Mucosa of descending colon (tissue), 3 donors: ENCODE measurements around the gene GOLGA2. TPM values are rescaled to one million over a fixed set of nuclear protein-coding genes. Genes with fewer than 3 reads are reported as not detected.

Experiments
- ATAC-seq: fragments of 200-7000 bp; cut with Tn5 transposase; one replicate; pipeline ENCODE4 v1.9.1; 2020; ENCODE audit warnings: mild to moderate bottlenecking, moderate library complexity
- DNase-seq, 3 donors: peaks; one replicate each; pipeline ENCODE4 v3.0.0-alpha.2; 2020
- H3K36me3 ChIP-seq: fragments of 200-600 bp; one replicate; pipeline ENCODE4 v1.8.0; 2021; ENCODE audit warnings: low read depth, mild to moderate bottlenecking
- H3K4me1 ChIP-seq: fragments of 200-600 bp; one replicate; pipeline ENCODE4 v1.8.0; 2021; ENCODE audit warnings: low read depth, mild to moderate bottlenecking
- H3K4me3 ChIP-seq: fragments of 200-600 bp; one replicate; pipeline ENCODE4 v1.8.0; 2021; ENCODE audit warnings: mild to moderate bottlenecking
- H3K9me3 ChIP-seq: fragments of 200-600 bp; one replicate; pipeline ENCODE4 v1.8.0; 2021; ENCODE audit warnings: mild to moderate bottlenecking
- intact Hi-C, 2 donors: fragments of 100-400 bp; cut with DNase I in 1 of 2; cut with micrococcal nuclease in 1 of 2; formaldehyde crosslinking; loops; one replicate each; pipeline versions ENCODE4 v1.11.0 to v1.11.1; 2022; cut with DNase I, micrococcal nuclease
- total RNA-seq, 3 donors: library from RNA; stranded (reverse); fragmentation: NEBNext Ultra II Directional in 2 of 3; extraction: Animal tissue kit (Norgen Biotek cat#: 25700) in 2 of 3; gene quantifications; one replicate each; pipeline versions ENCODE4 v1.2.1 to v1.2.4, GENCODE V29; 2021 to 2023
- TF ChIP-seq, protein P1 (sequence below): fragments of 200-600 bp; IDR thresholded peaks from one replicate; pipeline ENCODE4 v1.8.0; 2022; ENCODE audit warnings: antibody characterized with exemption, mild to moderate bottlenecking
- donor health status: DM: no; HTN: no; CAD: no; lungs with moderate emphysema.
- donor health status: DM: no; HTN: no; CAD: no.
- donor health status: DM: no; HTN: yes; CAD: no.

The GOLGA2 gene
- total RNA-seq, 3 donors from 2014 or later, result 90.3 to 118 (median 96.5) TPM

DNA sequence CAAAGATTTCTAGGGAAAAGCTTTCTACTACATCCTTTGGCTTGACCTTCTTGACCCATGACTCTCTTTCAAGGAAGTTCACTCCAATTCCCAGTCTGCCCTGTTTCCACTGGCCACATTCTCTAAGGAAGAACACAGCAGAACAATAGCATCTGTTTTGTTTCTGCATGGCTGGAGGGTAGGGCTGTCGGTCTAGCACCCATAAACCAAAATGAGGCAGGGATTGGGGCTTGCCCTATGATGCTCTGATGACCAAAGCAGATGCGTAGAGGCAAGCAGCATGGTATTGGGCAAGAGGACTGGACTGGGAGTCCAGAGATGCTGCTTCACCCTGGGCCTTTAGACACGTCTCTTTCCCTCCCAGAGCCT is 24.1 kb downstream of the GOLGA2 start:
- Histone ChIP-seq H3K9me3 (no peaks in the 10 kb centered on the region), H3K4me3 (no peak overlapping the region), H3K4me1 (peaks cover 9% of the 10 kb centered on the region), H3K36me3 (no peaks in the 10 kb centered on the region)
- ATAC-seq (no peak), DNase-seq (no peak)
- intact Hi-C loops, result no loop called here
- TF ChIP-seq, protein P1, sequence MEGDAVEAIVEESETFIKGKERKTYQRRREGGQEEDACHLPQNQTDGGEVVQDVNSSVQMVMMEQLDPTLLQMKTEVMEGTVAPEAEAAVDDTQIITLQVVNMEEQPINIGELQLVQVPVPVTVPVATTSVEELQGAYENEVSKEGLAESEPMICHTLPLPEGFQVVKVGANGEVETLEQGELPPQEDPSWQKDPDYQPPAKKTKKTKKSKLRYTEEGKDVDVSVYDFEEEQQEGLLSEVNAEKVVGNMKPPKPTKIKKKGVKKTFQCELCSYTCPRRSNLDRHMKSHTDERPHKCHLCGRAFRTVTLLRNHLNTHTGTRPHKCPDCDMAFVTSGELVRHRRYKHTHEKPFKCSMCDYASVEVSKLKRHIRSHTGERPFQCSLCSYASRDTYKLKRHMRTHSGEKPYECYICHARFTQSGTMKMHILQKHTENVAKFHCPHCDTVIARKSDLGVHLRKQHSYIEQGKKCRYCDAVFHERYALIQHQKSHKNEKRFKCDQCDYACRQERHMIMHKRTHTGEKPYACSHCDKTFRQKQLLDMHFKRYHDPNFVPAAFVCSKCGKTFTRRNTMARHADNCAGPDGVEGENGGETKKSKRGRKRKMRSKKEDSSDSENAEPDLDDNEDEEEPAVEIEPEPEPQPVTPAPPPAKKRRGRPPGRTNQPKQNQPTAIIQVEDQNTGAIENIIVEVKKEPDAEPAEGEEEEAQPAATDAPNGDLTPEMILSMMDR, result no peak

DNA sequence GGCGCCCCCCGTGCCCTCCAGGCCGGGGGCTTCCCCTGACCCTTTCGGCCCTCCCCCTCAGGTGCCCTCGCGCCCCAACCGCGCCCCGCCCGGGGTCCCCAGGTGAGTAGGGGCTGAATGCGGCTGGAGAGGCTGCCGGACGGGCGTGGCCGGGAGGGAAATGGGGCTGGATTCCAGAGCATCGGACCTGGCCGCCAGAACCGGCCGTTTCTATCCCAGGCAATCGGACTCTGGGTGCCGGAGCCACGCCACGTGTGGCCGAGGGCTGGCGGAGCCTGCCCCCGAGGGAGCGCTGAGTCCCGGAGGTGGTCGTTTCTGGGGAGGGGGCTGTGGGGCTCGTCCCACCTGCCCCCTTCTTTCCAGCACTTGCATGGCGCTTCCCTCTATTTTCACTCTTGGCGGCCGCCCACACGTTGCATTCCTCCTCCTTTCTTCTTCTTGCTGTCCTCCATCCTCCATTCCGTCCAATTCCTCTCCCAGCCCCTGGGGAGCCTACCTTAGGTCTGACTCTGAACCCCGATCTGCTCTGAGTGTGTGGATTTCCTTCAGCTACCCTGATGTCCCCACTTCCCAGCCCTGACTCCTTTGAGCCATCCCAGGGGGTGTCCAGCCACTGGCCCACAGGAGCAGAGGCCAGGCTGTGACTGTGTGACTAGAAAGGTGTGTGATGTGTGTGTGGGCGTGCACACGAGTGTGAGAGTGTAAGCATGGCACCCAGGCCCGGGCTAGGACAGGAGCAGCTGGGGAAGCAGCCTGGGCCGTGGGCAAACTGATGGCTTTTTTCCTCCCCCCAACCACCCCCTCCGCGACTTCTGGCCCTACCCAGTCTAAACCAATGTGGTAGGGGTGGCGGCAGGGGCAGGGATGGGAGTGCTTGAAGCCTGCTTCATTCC is 24.7 kb downstream of the GOLGA2 start:
- peak; percentile 2 for ATAC-seq
- Histone ChIP-seq H3K4me3 (no peak overlapping the region), H3K4me1 (peaks cover 9% of the 10 kb centered on the region), H3K36me3 (no peaks in the 10 kb centered on the region), H3K9me3 (no peaks in the 10 kb centered on the region)
- DNase-seq, result no peak
- intact Hi-C loops, result no loop called here
- TF ChIP-seq, protein P1, result no peak

DNA sequence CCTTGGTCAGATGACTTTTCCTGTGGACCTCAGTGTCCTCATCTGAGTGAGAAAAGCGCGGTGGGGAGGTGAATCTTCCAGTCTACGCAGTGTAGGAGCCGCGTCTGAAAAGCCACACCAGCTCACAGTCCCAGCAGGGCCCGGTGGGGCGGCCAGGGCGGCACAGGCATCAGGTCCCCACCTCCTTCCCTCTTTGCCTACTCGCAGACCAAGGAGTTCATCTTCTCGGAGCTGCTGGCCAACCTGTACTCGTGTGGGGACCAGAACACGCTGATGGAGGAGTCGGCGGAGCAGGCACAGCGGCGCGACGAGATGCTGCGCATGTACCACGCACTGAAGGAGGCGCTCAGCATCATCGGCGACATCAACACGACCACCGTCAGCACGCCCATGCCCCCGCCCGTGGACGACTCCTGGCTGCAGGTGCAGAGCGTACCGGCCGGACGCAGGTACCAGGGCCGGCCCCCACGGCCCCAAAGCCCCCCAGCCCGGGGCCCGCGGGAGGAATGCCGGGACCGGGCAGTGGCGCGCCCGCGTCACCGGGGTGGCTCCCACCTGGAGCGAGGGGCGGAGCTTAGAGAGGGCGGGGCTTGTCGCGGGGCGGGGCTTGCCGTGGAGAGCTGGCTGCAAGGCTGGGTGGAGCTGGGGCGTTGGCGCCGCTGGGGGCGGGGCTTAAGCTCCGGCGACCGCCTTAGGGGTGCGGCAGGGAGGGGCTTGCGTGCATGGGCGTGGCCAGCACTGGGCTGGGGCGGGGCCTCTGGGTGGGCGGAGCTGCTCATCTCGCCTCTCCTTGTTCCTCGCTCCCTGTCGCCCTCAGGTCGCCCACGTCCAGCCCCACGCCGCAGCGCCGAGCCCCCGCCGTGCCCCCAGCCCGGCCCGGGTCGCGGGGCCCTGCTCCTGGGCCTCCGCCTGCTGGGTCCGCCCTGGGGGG is 25.6 kb downstream of the GOLGA2 start:
- ATAC-seq (peak; percentile 98), DNase-seq (peak; percentile 98 to 100 (median 100))
- intact Hi-C loops, result no loop called here
- Histone ChIP-seq H3K4me1 (peaks cover 9% of the 10 kb centered on the region), H3K9me3 (no peaks in the 10 kb centered on the region), H3K36me3 (no peaks in the 10 kb centered on the region), H3K4me3 (no peak overlapping the region)
- TF ChIP-seq, protein P1, result no peak

DNA sequence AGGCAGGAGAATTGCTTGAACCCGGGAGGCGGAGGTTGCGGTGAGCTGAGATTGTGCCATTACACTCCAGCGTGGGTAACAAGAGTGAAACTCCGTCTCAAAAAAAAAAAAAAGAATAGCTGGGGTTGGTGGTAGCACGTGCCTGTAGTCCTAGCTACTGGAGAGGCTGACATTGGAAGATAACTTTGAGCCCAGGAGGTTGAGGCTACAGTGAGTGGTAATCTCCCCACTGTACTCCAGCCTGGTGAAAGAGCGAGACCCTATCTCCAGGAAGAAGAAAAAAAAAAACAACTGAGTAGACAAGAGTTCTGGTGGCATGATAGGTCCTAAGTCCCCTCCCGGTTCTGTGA is 26.3 kb downstream of the GOLGA2 start:
- Histone ChIP-seq H3K4me3 (no peak overlapping the region), H3K9me3 (no peaks in the 10 kb centered on the region), H3K36me3 (no peaks in the 10 kb centered on the region), H3K4me1 (peaks cover 9% of the 10 kb centered on the region)
- DNase-seq (no peak), ATAC-seq (no peak)
- intact Hi-C loops, result no loop called here
- TF ChIP-seq, protein P1, result no peak

DNA sequence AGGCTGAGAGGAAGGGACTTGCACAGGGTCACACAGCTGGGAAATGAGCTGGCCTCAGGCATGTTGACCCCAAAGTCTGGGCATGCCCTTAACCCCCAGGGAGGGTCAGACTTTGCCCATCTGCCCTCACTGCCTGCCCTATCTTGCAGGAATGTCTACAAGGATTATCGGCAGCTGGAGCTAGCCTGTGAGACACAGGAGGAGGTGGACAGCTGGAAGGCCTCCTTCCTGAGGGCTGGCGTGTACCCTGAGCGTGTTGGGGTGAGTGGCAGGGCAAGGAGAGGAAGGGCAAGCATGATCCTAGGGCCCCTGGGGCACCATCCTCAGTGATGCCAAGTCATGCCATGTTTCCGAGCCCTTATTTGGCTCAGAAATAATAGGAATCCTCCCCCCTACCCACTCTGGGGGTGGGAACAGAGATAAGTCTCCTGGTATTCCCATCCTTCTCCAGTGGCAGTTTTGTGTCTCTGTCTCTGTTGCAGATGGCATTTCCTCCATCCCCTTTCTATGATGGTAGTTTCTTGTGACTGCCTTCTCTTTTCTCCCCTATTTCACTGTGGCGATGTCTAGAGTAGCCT is 28.5 kb downstream of the GOLGA2 start:
- H3K36me3 ChIP-seq, result no peaks in the 10 kb centered on the region
- DNase-seq (no peak), ATAC-seq (no peak)
- TF ChIP-seq, protein P1, result no peak
- no peaks in the 10 kb centered on the region for H3K9me3 ChIP-seq
- H3K4me3 ChIP-seq, result no peak overlapping the region
- peaks cover 9% of the 10 kb centered on the region for H3K4me1 ChIP-seq
- intact Hi-C loops, result no loop called here
